Measurements from ENCODE around the gene MYRIP.

Gene MYRIP

DNA sequence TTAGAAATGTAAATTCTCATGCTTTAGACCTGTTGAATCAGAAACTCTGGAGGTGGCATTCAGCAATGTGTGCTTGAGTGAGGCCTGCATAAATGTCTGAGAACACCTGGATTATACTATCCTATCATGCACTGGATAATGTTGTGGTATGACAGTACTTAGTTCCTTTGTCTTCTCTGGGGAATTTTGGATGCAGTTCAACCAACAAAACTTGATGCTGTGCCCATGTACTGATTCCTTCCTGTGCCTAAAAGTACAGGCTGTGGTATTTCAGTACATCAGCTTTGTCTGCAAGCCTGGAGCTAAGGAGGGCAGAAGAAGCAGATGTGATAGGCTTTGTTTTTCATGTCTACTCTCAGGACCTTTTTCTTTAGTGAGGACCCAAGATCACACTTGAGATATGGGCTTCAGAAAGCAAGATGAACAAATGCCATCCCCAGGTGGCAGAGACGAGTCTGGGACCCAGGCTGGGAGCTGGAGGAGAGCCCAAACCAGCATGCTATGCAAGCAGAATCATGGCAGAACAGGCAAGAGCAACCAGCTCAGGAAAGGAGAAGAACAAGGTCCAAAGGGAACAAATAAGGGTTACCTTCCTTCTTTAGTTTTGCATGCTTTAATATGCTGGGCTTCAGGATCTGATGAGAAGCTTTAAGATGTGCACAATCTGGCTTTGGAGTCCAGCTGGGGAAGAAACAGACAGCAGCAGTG, 124.7 kb downstream of the MYRIP start:
- TF ChIP-seq ESRRG (CRISPR knock-in tag; IDR thresholded peaks at IDR 0.05) (no peak), CSDC2 (CRISPR knock-in tag; IDR thresholded peaks at IDR 0.05) (no peak), OSR1 (CRISPR knock-in tag; IDR thresholded peaks at IDR 0.05) (no peak), ZNF70 (CRISPR knock-in tag; IDR thresholded peaks at IDR 0.05) (no peak), GLIS3 (CRISPR knock-in tag; IDR thresholded peaks at IDR 0.05) (no peak), ZFP3 (CRISPR knock-in tag; IDR thresholded peaks at IDR 0.05) (no peak), SNAI2 (CRISPR knock-in tag; IDR thresholded peaks at IDR 0.05) (no peak), ZC3H10 (CRISPR knock-in tag; IDR thresholded peaks at IDR 0.05) (no peak), PPARA (CRISPR knock-in tag; IDR thresholded peaks at IDR 0.05; ENCODE audit: borderline replicate concordance) (no peak), ZFP30 (CRISPR knock-in tag; IDR thresholded peaks at IDR 0.05) (no peak), ZNF565 (CRISPR knock-in tag; conservative IDR thresholded peaks at IDR 0.05; ENCODE audit: low read depth) (no peak), ARNTL (CRISPR knock-in tag; IDR thresholded peaks at IDR 0.05; ENCODE audit: borderline replicate concordance, low read depth) (no peak), ISL1 (CRISPR knock-in tag; IDR thresholded peaks at IDR 0.05) (no peak)
- TF ChIP-seq, protein P1, sequence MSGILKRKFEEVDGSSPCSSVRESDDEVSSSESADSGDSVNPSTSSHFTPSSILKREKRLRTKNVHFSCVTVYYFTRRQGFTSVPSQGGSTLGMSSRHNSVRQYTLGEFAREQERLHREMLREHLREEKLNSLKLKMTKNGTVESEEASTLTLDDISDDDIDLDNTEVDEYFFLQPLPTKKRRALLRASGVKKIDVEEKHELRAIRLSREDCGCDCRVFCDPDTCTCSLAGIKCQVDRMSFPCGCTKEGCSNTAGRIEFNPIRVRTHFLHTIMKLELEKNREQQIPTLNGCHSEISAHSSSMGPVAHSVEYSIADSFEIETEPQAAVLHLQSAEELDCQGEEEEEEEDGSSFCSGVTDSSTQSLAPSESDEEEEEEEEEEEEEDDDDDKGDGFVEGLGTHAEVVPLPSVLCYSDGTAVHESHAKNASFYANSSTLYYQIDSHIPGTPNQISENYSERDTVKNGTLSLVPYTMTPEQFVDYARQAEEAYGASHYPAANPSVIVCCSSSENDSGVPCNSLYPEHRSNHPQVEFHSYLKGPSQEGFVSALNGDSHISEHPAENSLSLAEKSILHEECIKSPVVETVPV (CRISPR knock-in tag; IDR thresholded peaks at IDR 0.05) = no peak
- TF ChIP-seq, protein P2, sequence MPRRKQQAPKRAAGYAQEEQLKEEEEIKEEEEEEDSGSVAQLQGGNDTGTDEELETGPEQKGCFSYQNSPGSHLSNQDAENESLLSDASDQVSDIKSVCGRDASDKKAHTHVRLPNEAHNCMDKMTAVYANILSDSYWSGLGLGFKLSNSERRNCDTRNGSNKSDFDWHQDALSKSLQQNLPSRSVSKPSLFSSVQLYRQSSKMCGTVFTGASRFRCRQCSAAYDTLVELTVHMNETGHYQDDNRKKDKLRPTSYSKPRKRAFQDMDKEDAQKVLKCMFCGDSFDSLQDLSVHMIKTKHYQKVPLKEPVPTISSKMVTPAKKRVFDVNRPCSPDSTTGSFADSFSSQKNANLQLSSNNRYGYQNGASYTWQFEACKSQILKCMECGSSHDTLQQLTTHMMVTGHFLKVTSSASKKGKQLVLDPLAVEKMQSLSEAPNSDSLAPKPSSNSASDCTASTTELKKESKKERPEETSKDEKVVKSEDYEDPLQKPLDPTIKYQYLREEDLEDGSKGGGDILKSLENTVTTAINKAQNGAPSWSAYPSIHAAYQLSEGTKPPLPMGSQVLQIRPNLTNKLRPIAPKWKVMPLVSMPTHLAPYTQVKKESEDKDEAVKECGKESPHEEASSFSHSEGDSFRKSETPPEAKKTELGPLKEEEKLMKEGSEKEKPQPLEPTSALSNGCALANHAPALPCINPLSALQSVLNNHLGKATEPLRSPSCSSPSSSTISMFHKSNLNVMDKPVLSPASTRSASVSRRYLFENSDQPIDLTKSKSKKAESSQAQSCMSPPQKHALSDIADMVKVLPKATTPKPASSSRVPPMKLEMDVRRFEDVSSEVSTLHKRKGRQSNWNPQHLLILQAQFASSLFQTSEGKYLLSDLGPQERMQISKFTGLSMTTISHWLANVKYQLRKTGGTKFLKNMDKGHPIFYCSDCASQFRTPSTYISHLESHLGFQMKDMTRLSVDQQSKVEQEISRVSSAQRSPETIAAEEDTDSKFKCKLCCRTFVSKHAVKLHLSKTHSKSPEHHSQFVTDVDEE (CRISPR knock-in tag; IDR thresholded peaks at IDR 0.05) = no peak
- TF ChIP-seq, protein P3, sequence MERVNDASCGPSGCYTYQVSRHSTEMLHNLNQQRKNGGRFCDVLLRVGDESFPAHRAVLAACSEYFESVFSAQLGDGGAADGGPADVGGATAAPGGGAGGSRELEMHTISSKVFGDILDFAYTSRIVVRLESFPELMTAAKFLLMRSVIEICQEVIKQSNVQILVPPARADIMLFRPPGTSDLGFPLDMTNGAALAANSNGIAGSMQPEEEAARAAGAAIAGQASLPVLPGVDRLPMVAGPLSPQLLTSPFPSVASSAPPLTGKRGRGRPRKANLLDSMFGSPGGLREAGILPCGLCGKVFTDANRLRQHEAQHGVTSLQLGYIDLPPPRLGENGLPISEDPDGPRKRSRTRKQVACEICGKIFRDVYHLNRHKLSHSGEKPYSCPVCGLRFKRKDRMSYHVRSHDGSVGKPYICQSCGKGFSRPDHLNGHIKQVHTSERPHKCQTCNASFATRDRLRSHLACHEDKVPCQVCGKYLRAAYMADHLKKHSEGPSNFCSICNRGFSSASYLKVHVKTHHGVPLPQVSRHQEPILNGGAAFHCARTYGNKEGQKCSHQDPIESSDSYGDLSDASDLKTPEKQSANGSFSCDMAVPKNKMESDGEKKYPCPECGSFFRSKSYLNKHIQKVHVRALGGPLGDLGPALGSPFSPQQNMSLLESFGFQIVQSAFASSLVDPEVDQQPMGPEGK (CRISPR knock-in tag; IDR thresholded peaks at IDR 0.05; ENCODE audit: borderline replicate concordance) = no peak
- ATAC-seq = peak; percentile 78

DNA sequence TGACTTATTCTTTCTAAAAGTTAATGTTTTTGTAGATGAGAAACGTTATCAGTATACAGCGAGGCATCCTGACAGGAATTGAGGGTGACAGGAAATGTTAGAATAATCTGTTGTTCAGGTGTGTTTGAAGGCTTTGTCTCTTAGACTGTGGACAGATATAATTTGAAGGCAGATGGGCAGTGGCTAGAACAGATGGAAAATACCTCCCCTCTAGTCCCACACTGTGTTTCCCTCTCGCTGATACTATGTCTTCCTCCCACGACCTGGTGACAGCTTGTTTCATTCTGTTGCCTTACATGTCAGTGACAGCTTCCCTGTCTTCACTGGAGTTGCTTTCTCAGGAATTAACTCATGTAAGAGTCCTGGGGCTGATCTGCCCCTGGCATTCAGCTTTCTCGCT, 125.3 kb downstream of the MYRIP start:
- TF ChIP-seq, protein P4, sequence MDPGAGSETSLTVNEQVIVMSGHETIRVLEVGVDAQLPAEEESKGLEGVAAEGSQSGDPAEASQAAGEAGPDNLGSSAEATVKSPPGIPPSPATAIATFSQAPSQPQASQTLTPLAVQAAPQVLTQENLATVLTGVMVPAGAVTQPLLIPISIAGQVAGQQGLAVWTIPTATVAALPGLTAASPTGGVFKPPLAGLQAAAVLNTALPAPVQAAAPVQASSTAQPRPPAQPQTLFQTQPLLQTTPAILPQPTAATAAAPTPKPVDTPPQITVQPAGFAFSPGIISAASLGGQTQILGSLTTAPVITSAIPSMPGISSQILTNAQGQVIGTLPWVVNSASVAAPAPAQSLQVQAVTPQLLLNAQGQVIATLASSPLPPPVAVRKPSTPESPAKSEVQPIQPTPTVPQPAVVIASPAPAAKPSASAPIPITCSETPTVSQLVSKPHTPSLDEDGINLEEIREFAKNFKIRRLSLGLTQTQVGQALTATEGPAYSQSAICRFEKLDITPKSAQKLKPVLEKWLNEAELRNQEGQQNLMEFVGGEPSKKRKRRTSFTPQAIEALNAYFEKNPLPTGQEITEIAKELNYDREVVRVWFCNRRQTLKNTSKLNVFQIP (CRISPR knock-in tag; IDR thresholded peaks at IDR 0.05; ENCODE audit: borderline replicate concordance, low read depth) = no peak
- no peak for TF ChIP-seq CSDC2 (CRISPR knock-in tag; IDR thresholded peaks at IDR 0.05)
- no peak for TF ChIP-seq TCF4 (CRISPR knock-in tag; IDR thresholded peaks at IDR 0.05; ENCODE audit: borderline replicate concordance)
- no peak for TF ChIP-seq PPARA (CRISPR knock-in tag; IDR thresholded peaks at IDR 0.05; ENCODE audit: borderline replicate concordance)
- no peak for ATAC-seq

DNA sequence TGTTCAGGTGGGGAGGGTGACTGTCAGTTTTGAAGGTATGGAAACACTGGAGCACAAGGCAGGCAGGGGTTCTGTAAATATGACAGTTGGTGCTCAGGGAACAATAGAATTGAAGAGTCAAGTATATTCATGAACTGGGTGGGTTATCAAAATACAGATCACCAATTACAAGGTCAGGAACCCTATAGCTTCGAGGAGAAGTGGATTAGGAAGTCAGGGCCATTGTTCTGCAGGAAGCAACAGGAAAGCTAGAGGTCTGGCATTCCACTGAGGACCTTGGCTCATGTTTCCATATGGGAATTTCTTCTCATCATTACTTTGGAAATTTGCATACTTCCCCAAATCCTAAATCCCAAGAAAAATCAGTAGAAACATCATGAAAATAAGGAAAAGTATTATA, 125.9 kb downstream of the MYRIP start:
- TF ChIP-seq, protein P1 (CRISPR knock-in tag; IDR thresholded peaks at IDR 0.05) = no peak
- TF ChIP-seq ZNF8 (CRISPR knock-in tag; IDR thresholded peaks at IDR 0.05) = no peak
- no peak for TF ChIP-seq ZFP30 (CRISPR knock-in tag; IDR thresholded peaks at IDR 0.05)
- no peak for TF ChIP-seq ZNF70 (CRISPR knock-in tag; IDR thresholded peaks at IDR 0.05)
- TF ChIP-seq, protein P2 (CRISPR knock-in tag; IDR thresholded peaks at IDR 0.05) = no peak
- no peak for TF ChIP-seq TCF4 (CRISPR knock-in tag; IDR thresholded peaks at IDR 0.05; ENCODE audit: borderline replicate concordance)
- TF ChIP-seq OSR1 (CRISPR knock-in tag; IDR thresholded peaks at IDR 0.05) = no peak
- no peak for TF ChIP-seq SNAI2 (CRISPR knock-in tag; IDR thresholded peaks at IDR 0.05)
- no peak for TF ChIP-seq ISL1 (CRISPR knock-in tag; IDR thresholded peaks at IDR 0.05)
- no peak for TF ChIP-seq ZFP3 (CRISPR knock-in tag; IDR thresholded peaks at IDR 0.05)
- TF ChIP-seq BACH2 (CRISPR knock-in tag; IDR thresholded peaks at IDR 0.05; ENCODE audit: borderline replicate concordance) = no peak
- no peak for TF ChIP-seq PPARA (CRISPR knock-in tag; IDR thresholded peaks at IDR 0.05; ENCODE audit: borderline replicate concordance)
- TF ChIP-seq, protein P5, sequence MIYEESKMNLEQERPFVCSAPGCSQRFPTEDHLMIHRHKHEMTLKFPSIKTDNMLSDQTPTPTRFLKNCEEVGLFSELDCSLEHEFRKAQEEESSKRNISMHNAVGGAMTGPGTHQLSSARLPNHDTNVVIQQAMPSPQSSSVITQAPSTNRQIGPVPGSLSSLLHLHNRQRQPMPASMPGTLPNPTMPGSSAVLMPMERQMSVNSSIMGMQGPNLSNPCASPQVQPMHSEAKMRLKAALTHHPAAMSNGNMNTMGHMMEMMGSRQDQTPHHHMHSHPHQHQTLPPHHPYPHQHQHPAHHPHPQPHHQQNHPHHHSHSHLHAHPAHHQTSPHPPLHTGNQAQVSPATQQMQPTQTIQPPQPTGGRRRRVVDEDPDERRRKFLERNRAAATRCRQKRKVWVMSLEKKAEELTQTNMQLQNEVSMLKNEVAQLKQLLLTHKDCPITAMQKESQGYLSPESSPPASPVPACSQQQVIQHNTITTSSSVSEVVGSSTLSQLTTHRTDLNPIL (CRISPR knock-in tag; IDR thresholded peaks at IDR 0.05; ENCODE audit: low read depth) = no peak
- no peak for TF ChIP-seq ZC3H10 (CRISPR knock-in tag; IDR thresholded peaks at IDR 0.05)
- TF ChIP-seq ESRRG (CRISPR knock-in tag; IDR thresholded peaks at IDR 0.05) = no peak
- no peak for ATAC-seq
